Activated effector memory CD4-positive, alpha-beta T cell treated with Interleukin-2 at 50 U/mL for 16 hours (primary cell): ENCODE data around the gene TXNRD1.
"Not testable (repeated sequence)": the region's sequence is repeated elsewhere in the genome, so short reads cannot be mapped to it uniquely, and the experiment has no call there.

Source experiments
- DNase-seq: peaks from one replicate; pipeline ENCODE4 v3.0.0-alpha.2; 2020

TXNRD1 gene

GRCh38 chr12:104332273-104332672 lies 116.7 kb downstream of the TXNRD1 start:
- not testable (repeated sequence) for DNase-seq

GRCh38 chr12:104333692-104334255 lies 118.2 kb downstream of the TXNRD1 start:
- no peak for DNase-seq

- DNase-seq: no peak
Measured at GRCh38 chr12:104334581-104334980, 119.0 kb downstream of the TXNRD1 start.

GRCh38 chr12:104336115-104336514 lies 120.5 kb downstream of the TXNRD1 start:
- no peak for DNase-seq

GRCh38 chr12:104337030-104337558 lies 121.5 kb downstream of the TXNRD1 start:
- no peak for DNase-seq

- no peak for DNase-seq
Measured at GRCh38 chr12:104339663-104340062, 124.1 kb downstream of the TXNRD1 start.

GRCh38 chr12:104340177-104340576 lies 124.6 kb downstream of the TXNRD1 start:
- DNase-seq: no peak

GRCh38 chr12:104340925-104341611 lies 125.5 kb downstream of the TXNRD1 start:
- DNase-seq: no peak

GRCh38 chr12:104342147-104342546 lies 126.6 kb downstream of the TXNRD1 start:
- no peak for DNase-seq

GRCh38 chr12:104342635-104343249 lies 127.2 kb downstream of the TXNRD1 start:
- no peak for DNase-seq

GRCh38 chr12:104344682-104345081 lies 129.1 kb downstream of the TXNRD1 start:
- DNase-seq: no peak

- DNase-seq: no peak
Measured at GRCh38 chr12:104345234-104346066, 129.9 kb downstream of the TXNRD1 start.

GRCh38 chr12:104347374-104348075 lies 131.9 kb downstream of the TXNRD1 start:
- no peak for DNase-seq

GRCh38 chr12:104348283-104348993 lies 132.9 kb downstream of the TXNRD1 start:
- DNase-seq: no peak

GRCh38 chr12:104348994-104349494 lies 133.5 kb downstream of the TXNRD1 start:
- no peak for DNase-seq

GRCh38 chr12:104350211-104351056 lies 134.9 kb downstream of the TXNRD1 start:
- no peak for DNase-seq

GRCh38 chr12:104351057-104351983 lies 135.7 kb downstream of the TXNRD1 start:
- DNase-seq: no peak

GRCh38 chr12:104352106-104352713 lies 136.6 kb downstream of the TXNRD1 start:
- no peak for DNase-seq
